IMR-90 (cell line): ENCODE data around the gene FYB2. TPM values are rescaled to one million over a fixed set of nuclear protein-coding genes. Genes with fewer than 3 reads are reported as not detected.

ENCODE experiments used
- ATAC-seq: fragments of 200-7000 bp; cut with Tn5 transposase; 2 replicates; pipeline ENCODE4 v1.9.1; 2020; ENCODE audit warnings: low read depth, mild to moderate bottlenecking, moderate library complexity
- BruUV-seq: library from RNA; stranded (reverse); fragments of 400-500 nt; replicated peaks from 2 replicates; lab custom pipeline; 2021; lab: Mats Ljungman, UMichigan
- CTCF ChIA-PET: fragments of 300-600 bp; formaldehyde crosslinking; extraction: SDS; loops from one replicate; lab custom pipeline; 2021; ENCODE audit warnings: antibody characterized with exemption; lab: Yijun Ruan, JAX
- POLR2A ChIA-PET: fragments of 300-600 bp; sonication (Branson Sonifier 250); formaldehyde crosslinking; loops from one replicate; lab custom pipeline; 2022; ENCODE audit warnings: antibody characterized with exemption; ENCODE audit not compliant: unreplicated experiment; lab: Charles Lee
- DNase-seq: peaks from one replicate; pipeline ENCODE4 v3.0.0; 2013
- H2AFZ ChIP-seq: replicated peaks from 2 replicates; pipeline ENCODE3; 2013; ENCODE audit warnings: low read length, mild to moderate bottlenecking; ENCODE audit not compliant: poor library complexity
- H2AK5ac ChIP-seq: 2 replicates; pipeline ENCODE4 v1.6.1; 2013; ENCODE audit warnings: low read depth, low read length, inconsistent platforms
- H2AK9ac ChIP-seq: replicated peaks from 2 replicates; pipeline ENCODE3; 2013; ENCODE audit warnings: mild to moderate bottlenecking, low read depth, low read length, moderate library complexity; ENCODE audit not compliant: poor library complexity
- H2BK120ac ChIP-seq: 2 replicates; pipeline ENCODE4 v1.6.1; 2013; ENCODE audit warnings: low read depth, low read length, inconsistent platforms
- H2BK15ac ChIP-seq: 3 replicates; pipeline ENCODE4 v1.6.1; 2013; ENCODE audit warnings: low read depth, low read length, inconsistent platforms
- H2BK20ac ChIP-seq: 2 replicates; pipeline ENCODE4 v1.6.1; 2013; ENCODE audit warnings: low read depth, mild to moderate bottlenecking, inconsistent platforms, low read length, moderate library complexity
- H2BK5ac ChIP-seq: 2 replicates; pipeline ENCODE4 v1.6.1; 2013; ENCODE audit warnings: mild to moderate bottlenecking, low read depth, low read length, inconsistent platforms; ENCODE audit not compliant: poor library complexity, severe bottlenecking
- H3K14ac ChIP-seq: replicated peaks from 2 replicates; pipeline ENCODE4 v1.6.1; 2013; ENCODE audit warnings: low read depth, low read length, inconsistent platforms
- H3K18ac ChIP-seq: 2 replicates; pipeline ENCODE4 v1.6.1; 2013; ENCODE audit warnings: low read depth, low read length, control low read depth
- H3K23ac ChIP-seq: 2 replicates; pipeline ENCODE4 v1.6.1; 2013; ENCODE audit warnings: low read depth, low read length, inconsistent platforms
- H3K27ac ChIP-seq: 2 replicates; pipeline ENCODE4 v1.5.1; 2013; ENCODE audit warnings: mild to moderate bottlenecking, control low read depth, low read length; ENCODE audit not compliant: insufficient read depth
- H3K27me3 ChIP-seq: 2 replicates; pipeline ENCODE4 v1.6.1; 2013; ENCODE audit warnings: low read length; ENCODE audit not compliant: control insufficient read depth, insufficient read depth
- H3K36me3 ChIP-seq: 2 replicates; pipeline ENCODE4 v1.6.1; 2013; ENCODE audit warnings: low read length, mixed read lengths; ENCODE audit not compliant: control insufficient read depth, insufficient read depth
- H3K4ac ChIP-seq: 2 replicates; pipeline ENCODE4 v1.6.1; 2013; ENCODE audit warnings: low read depth, low read length, inconsistent platforms
- H3K4me1 ChIP-seq: 2 replicates; pipeline ENCODE4 v1.6.1; 2013; ENCODE audit warnings: low read length, mixed read lengths; ENCODE audit not compliant: control insufficient read depth, insufficient read depth
- H3K4me2 ChIP-seq: 2 replicates; pipeline ENCODE4 v1.6.1; 2013; ENCODE audit warnings: low read depth, mild to moderate bottlenecking, control low read depth, low read length, moderate library complexity
- H3K4me3 ChIP-seq: 2 replicates; pipeline ENCODE4 v1.5.1; 2013; ENCODE audit warnings: low read depth, mild to moderate bottlenecking, control low read depth, low read length, moderate library complexity; ENCODE audit not compliant: insufficient read depth
- H3K56ac ChIP-seq: 2 replicates; pipeline ENCODE4 v1.6.1; 2013; ENCODE audit warnings: low read length, inconsistent platforms; ENCODE audit not compliant: insufficient read depth; ENCODE audit errors: extremely low read depth
- H3K79me1 ChIP-seq, 2 experiments: 2 replicates each; pipeline ENCODE4 v1.6.1; 2013; ENCODE audit warnings: low read length in 2 of 2, inconsistent platforms in 1 of 2, low read depth in 1 of 2
- H3K9ac ChIP-seq: 2 replicates; pipeline ENCODE4 v1.6.1; 2013; ENCODE audit warnings: low read depth, low read length, control low read depth
- H3K9me1 ChIP-seq: 2 replicates; pipeline ENCODE4 v1.6.1; 2013; ENCODE audit warnings: low read length, inconsistent platforms; ENCODE audit not compliant: insufficient read depth
- H3K9me3 ChIP-seq: 2 replicates; pipeline ENCODE4 v1.6.1; 2013; ENCODE audit warnings: low read length; ENCODE audit not compliant: control insufficient read depth, insufficient read depth
- H4K20me1 ChIP-seq: 2 replicates; pipeline ENCODE4 v1.6.1; 2013; ENCODE audit warnings: low read length, inconsistent platforms; ENCODE audit not compliant: insufficient read depth
- H4K5ac ChIP-seq: 2 replicates; pipeline ENCODE4 v1.6.1; 2013; ENCODE audit warnings: mild to moderate bottlenecking, low read depth, low read length, control low read depth
- H4K8ac ChIP-seq, 2 experiments: 2 replicates each; pipeline ENCODE4 v1.6.1; 2013; ENCODE audit warnings: low read depth in 2 of 2, low read length in 2 of 2, control low read depth in 1 of 2, inconsistent platforms in 1 of 2
- H4K91ac ChIP-seq: 2 replicates; pipeline ENCODE4 v1.6.1; 2013; ENCODE audit warnings: low read depth, low read length, inconsistent platforms; ENCODE audit not compliant: insufficient read depth
- CEBPB ChIP-seq: IDR thresholded peaks from 2 replicates; pipeline ENCODE4 v1.6.1; 2012; ENCODE audit warnings: low read depth, low read length, improper control_type of control experiment
- CHD1 ChIP-seq: IDR thresholded peaks from 2 replicates; pipeline ENCODE4 v1.6.1; 2012; ENCODE audit warnings: low read depth, low read length, improper control_type of control experiment
- FOS ChIP-seq: fragments of 150-350 bp; IDR thresholded peaks from 2 replicates; pipeline ENCODE4 v1.6.1; 2016; ENCODE audit warnings: low read depth, low read length
- MAFK ChIP-seq: IDR thresholded peaks from 2 replicates; pipeline ENCODE4 v1.6.1; 2012; ENCODE audit warnings: low read depth, low read length, improper control_type of control experiment
- MAZ ChIP-seq: IDR thresholded peaks from 2 replicates; pipeline ENCODE4 v1.6.1; 2012; ENCODE audit warnings: low read depth, mild to moderate bottlenecking, low read length, improper control_type of control experiment, moderate library complexity, borderline replicate concordance
- MXI1 ChIP-seq: IDR thresholded peaks from 2 replicates; pipeline ENCODE4 v1.6.1; 2012; ENCODE audit warnings: low read depth, mild to moderate bottlenecking, low read length, moderate library complexity, borderline replicate concordance
- RAD21 ChIP-seq: IDR thresholded peaks from 2 replicates; pipeline ENCODE4 v1.6.1; 2012; ENCODE audit warnings: low read length, improper control_type of control experiment
- RCOR1 ChIP-seq: IDR thresholded peaks from 2 replicates; pipeline ENCODE4 v1.6.1; 2012; ENCODE audit warnings: mild to moderate bottlenecking, low read length, improper control_type of control experiment; ENCODE audit not compliant: insufficient replicate concordance
- RFX5 ChIP-seq: IDR thresholded peaks from 2 replicates; pipeline ENCODE4 v1.8.0; 2012; ENCODE audit warnings: low read depth, mild to moderate bottlenecking, low read length, moderate library complexity
- WGBS, 2 experiments: methylation state at CpG; one replicate each; pipeline versions ENCODE4 v1.1.5 to v1.1.7; 2013; ENCODE audit warnings: missing lambda C conversion rate in 2 of 2; ENCODE audit not compliant: insufficient read length in 1 of 2; ENCODE audit errors: extremely low coverage in 2 of 2; 5-methylcytosine and 5-hydroxymethylcytosine counted together
- dilution Hi-C: fragments of 300-500 bp; cut with HindIII; formaldehyde crosslinking; loops from one replicate; pipeline ENCODE4 v1.14.3; 2018; ENCODE audit warnings: low sequenced_read_pairs; ENCODE audit not compliant: unreplicated experiment
- in situ Hi-C: fragments of 300-500 bp; cut with MboI; formaldehyde crosslinking; loops from 3 replicates; pipeline ENCODE4 v1.14.3; 2019; ENCODE audit warnings: low sequenced_read_pairs, inconsistent platforms, mixed read lengths
- intact Hi-C: fragments of 100-400 bp; cut with micrococcal nuclease; formaldehyde crosslinking; loops from 2 replicates; pipeline ENCODE4 v1.10.0; 2022
- polyA plus RNA-seq, 3 experiments: library from polyadenylated mRNA; depleted of rRNA; stranded (reverse); fragments of >200 nt; gene quantifications; 2 replicates each; pipeline ENCODE4 v1.2.3, GENCODE V29; 2012; ENCODE audit warnings: low replicate concordance in 1 of 3
- total RNA-seq: library from RNA; depleted of rRNA; stranded (reverse); fragments of >200 nt; gene quantifications from 2 replicates; pipeline ENCODE4 v1.2.3, GENCODE V29; 2012
- TF ChIP-seq, protein P1 (sequence below): conservative IDR thresholded peaks from 2 replicates; pipeline ENCODE4 v1.5.1; 2012; ENCODE audit warnings: mild to moderate bottlenecking, low read depth, low read length, improper control_type of control experiment
- TF ChIP-seq, protein P2 (sequence below): fragments of 150-350 bp; IDR thresholded peaks from 2 replicates; pipeline ENCODE4 v1.6.1; 2017; ENCODE audit warnings: mild to moderate bottlenecking, antibody characterized with exemption, low read length, low read depth
- TF ChIP-seq, protein P3 (sequence below): fragments of 150-350 bp; IDR thresholded peaks from 2 replicates; pipeline ENCODE4 v1.6.1; 2016; ENCODE audit warnings: low read depth, mild to moderate bottlenecking, low read length, moderate library complexity, borderline replicate concordance

FYB2 gene
- total and polyA plus RNA-seq, 2 of the 4 experiments (the other 2 are of a cell fraction) = under 0.01 TPM; not detected in 1

DNA sequence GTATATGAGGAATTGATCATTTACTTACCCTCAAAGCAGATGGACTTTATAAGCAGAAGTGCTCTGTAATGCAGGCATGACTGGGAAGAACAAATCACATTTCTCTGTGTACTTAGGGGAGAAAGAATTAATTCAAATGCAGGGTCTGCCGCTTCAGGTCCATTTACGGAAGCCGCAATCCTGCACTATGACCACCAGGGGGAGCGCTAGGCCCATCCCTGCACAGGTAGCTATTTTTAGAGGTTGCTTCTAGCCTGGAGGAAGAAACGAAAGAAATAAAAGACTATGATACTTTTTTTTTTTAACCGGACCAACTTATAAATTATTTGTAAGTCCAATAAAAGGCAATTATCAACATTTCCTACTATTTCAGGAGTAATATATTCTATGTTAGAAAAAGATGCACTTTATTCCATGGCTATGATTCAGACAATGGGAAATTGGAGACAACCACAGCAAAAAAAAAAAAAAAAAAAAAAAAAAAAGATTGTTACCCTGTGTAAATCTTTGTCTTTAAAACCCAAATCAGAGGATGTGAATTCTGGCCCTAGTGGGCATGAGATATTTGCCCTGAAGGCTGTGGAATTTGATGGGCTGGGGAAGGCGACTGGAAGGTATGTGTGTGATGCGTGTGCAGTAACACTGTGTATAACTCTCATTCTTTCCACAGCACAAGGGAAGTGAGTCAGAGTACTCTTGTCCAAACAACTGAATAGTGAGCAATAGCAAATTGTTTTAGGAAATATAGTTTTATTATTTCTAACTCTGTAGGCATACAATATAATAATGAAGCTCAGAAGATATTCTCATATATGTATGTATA is 12.9 kb upstream of the FYB2 start:
- H3K27ac ChIP-seq = peak overlapping the region; percentile 88
- peak overlapping the region; percentile 86 for H4K91ac ChIP-seq
- H3K36me3 ChIP-seq = no peaks in the 10 kb centered on the region
- peak overlapping the region; percentile 94 for H2BK120ac ChIP-seq
- H3K4ac ChIP-seq = peak overlapping the region; percentile 61; the same call in 1 of the 2 replicates
- H4K5ac ChIP-seq = no peak overlapping the region
- no peak overlapping the region; the same call in 1 of the 2 replicates for H3K18ac ChIP-seq
- intact Hi-C loops (loop anchor here (1.0 to 10.0 kb wide), 6 partner anchors 135 to 1820 kb away; partner anchors contain the start of gene C8B), in situ Hi-C loops (loop anchor here (25.0 kb wide), 1 partner anchor 655 kb away; no protein-coding TSS in a partner anchor), dilution Hi-C loops (no loop called here)
- H3K23ac ChIP-seq = no peak overlapping the region
- H3K14ac ChIP-seq = peak overlapping the region; percentile 83; the same call in 1 of the 2 replicates
- peak overlapping the region; percentile 14; the same call in 1 of the 2 replicates for H3K56ac ChIP-seq
- no peak overlapping the region for H3K9ac ChIP-seq
- H4K20me1 ChIP-seq = no peaks in the 10 kb centered on the region
- WGBS, 2 experiments = no CpG with 5 or more reads among the region's 8 CpGs
- DNase-seq (peak; percentile 97), ATAC-seq (peak; percentile 96)
- H4K8ac ChIP-seq = peak overlapping the region; percentile 2 to 64; a peak in 3 of 4 replicates
- peaks cover 5% of the 10 kb centered on the region; the same call in 1 of the 2 replicates for H3K4me1 ChIP-seq
- no peaks in the 10 kb centered on the region for H3K9me3 ChIP-seq
- no peak overlapping the region for H3K4me3 ChIP-seq
- ChIA-PET CTCF (interaction anchor here (0.6 to 1.4 kb wide), 8 partner anchors 10 to 595 kb away, joined by 3 to 5 read pairs (median 3); no protein-coding TSS in a partner anchor), POLR2A (no interaction called here)
- peak overlapping the region; percentile 61 for H2AFZ ChIP-seq
- no TSS peak for BruUV-seq
- peak overlapping the region; percentile 43; the same call in 2 of the 3 replicates for H2BK15ac ChIP-seq
- H2BK20ac ChIP-seq = peak overlapping the region; percentile 95
- no peak overlapping the region for H2AK5ac ChIP-seq
- H3K4me2 ChIP-seq = no peak overlapping the region; the same call in 1 of the 2 replicates
- H2AK9ac ChIP-seq = no peak overlapping the region
- H3K27me3 ChIP-seq = no peaks in the 10 kb centered on the region
- H3K79me1 ChIP-seq = no peaks in the 10 kb centered on the region
- peaks cover 7% of the 10 kb centered on the region; the same call in 1 of the 2 replicates for H3K9me1 ChIP-seq
- H2BK5ac ChIP-seq = peak overlapping the region; percentile 80
- TF ChIP-seq RAD21 (peak; percentile 98), CEBPB (peak; percentile 74), MAFK (no peak; the same call in 1 of the 2 replicates), CHD1 (peak; percentile 90; the same call in 1 of the 2 replicates), MAZ (peak; percentile 24; the same call in 1 of the 2 replicates), RCOR1 (no peak), FOS (peak; percentile 92), RFX5 (no peak), MXI1 (no peak)
- TF ChIP-seq, protein P1, sequence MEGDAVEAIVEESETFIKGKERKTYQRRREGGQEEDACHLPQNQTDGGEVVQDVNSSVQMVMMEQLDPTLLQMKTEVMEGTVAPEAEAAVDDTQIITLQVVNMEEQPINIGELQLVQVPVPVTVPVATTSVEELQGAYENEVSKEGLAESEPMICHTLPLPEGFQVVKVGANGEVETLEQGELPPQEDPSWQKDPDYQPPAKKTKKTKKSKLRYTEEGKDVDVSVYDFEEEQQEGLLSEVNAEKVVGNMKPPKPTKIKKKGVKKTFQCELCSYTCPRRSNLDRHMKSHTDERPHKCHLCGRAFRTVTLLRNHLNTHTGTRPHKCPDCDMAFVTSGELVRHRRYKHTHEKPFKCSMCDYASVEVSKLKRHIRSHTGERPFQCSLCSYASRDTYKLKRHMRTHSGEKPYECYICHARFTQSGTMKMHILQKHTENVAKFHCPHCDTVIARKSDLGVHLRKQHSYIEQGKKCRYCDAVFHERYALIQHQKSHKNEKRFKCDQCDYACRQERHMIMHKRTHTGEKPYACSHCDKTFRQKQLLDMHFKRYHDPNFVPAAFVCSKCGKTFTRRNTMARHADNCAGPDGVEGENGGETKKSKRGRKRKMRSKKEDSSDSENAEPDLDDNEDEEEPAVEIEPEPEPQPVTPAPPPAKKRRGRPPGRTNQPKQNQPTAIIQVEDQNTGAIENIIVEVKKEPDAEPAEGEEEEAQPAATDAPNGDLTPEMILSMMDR = peak; percentile 97
- TF ChIP-seq, protein P2, sequence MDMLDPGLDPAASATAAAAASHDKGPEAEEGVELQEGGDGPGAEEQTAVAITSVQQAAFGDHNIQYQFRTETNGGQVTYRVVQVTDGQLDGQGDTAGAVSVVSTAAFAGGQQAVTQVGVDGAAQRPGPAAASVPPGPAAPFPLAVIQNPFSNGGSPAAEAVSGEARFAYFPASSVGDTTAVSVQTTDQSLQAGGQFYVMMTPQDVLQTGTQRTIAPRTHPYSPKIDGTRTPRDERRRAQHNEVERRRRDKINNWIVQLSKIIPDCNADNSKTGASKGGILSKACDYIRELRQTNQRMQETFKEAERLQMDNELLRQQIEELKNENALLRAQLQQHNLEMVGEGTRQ = no peak
- TF ChIP-seq, protein P3, sequence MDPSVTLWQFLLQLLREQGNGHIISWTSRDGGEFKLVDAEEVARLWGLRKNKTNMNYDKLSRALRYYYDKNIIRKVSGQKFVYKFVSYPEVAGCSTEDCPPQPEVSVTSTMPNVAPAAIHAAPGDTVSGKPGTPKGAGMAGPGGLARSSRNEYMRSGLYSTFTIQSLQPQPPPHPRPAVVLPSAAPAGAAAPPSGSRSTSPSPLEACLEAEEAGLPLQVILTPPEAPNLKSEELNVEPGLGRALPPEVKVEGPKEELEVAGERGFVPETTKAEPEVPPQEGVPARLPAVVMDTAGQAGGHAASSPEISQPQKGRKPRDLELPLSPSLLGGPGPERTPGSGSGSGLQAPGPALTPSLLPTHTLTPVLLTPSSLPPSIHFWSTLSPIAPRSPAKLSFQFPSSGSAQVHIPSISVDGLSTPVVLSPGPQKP = no peak
